Activated T-cell treated with anti-CD3 and anti-CD28 coated beads for 48 hours (primary cell): ENCODE data around the gene OR5B12.
"Not testable (repeated sequence)": the region's sequence is repeated elsewhere in the genome, so short reads cannot be mapped to it uniquely, and the experiment has no call there.

Experiments used
- DNase-seq: peaks from one replicate; pipeline ENCODE4 v3.0.0-alpha.2; 2020; ENCODE audit warnings: low read depth

The OR5B12 gene

GRCh38 chr11:58442136-58442535 lies at the start of gene OR5B12:
TSS of gene OR5B12 (minus strand) at chr11:58442236. CDS start at chr11:58440151, 2,085 bp downstream.
- no peak for DNase-seq

- DNase-seq, result no peak
Observed at GRCh38 chr11:58490827-58491226, 48.8 kb upstream of the OR5B12 start.

GRCh38 chr11:58487170-58487569 lies 45.1 kb upstream of the OR5B12 start:
- DNase-seq, result no peak

GRCh38 chr11:58485961-58486360 lies 43.9 kb upstream of the OR5B12 start:
- DNase-seq, result no peak

GRCh38 chr11:58471892-58472291 lies 29.9 kb upstream of the OR5B12 start:
- no peak for DNase-seq

- no peak for DNase-seq
Observed at GRCh38 chr11:58466293-58466692, 24.3 kb upstream of the OR5B12 start.

- no peak for DNase-seq
Observed at GRCh38 chr11:58465690-58466089, 23.7 kb upstream of the OR5B12 start.

GRCh38 chr11:58451585-58451984 lies 9.5 kb upstream of the OR5B12 start:
- DNase-seq, result no peak

- DNase-seq, result no peak
Observed at GRCh38 chr11:58446294-58446693, 4.3 kb upstream of the OR5B12 start.

- DNase-seq, result no peak
Observed at GRCh38 chr11:58444300-58444699, 2.3 kb upstream of the OR5B12 start.

- DNase-seq, result no peak
Observed at GRCh38 chr11:58438486-58438885, 3.5 kb downstream of the OR5B12 start.

- no peak for DNase-seq
Observed at GRCh38 chr11:58434217-58434616, 7.8 kb downstream of the OR5B12 start.

- no peak for DNase-seq
Observed at GRCh38 chr11:58433638-58434203, 8.3 kb downstream of the OR5B12 start.

- no peak for DNase-seq
Observed at GRCh38 chr11:58429273-58429672, 12.8 kb downstream of the OR5B12 start.

GRCh38 chr11:58428021-58428420 lies 14.0 kb downstream of the OR5B12 start, which contains the start of gene OR5B2:
TSS of gene OR5B2 (minus strand) at chr11:58428121. CDS start at chr11:58423261, 4,860 bp downstream.
- DNase-seq, result no peak

- no peak for DNase-seq
Observed at GRCh38 chr11:58406774-58407173, 35.3 kb downstream of the OR5B12 start, which contains the start of gene OR5B3. TSS of gene OR5B3 (minus strand) at chr11:58406874. CDS start at chr11:58403409, 3,465 bp downstream.

GRCh38 chr11:58399622-58400021 lies 42.4 kb downstream of the OR5B12 start:
- not testable (repeated sequence) for DNase-seq

- DNase-seq, result no peak
Observed at GRCh38 chr11:58395581-58395980, 46.5 kb downstream of the OR5B12 start.

GRCh38 chr11:58394195-58394594 lies 47.8 kb downstream of the OR5B12 start:
- no peak for DNase-seq

GRCh38 chr11:58392746-58393145 lies 49.3 kb downstream of the OR5B12 start:
- no peak for DNase-seq

GRCh38 chr11:58391879-58392278 lies 50.2 kb downstream of the OR5B12 start:
- no peak for DNase-seq

GRCh38 chr11:58390551-58391063 lies 51.4 kb downstream of the OR5B12 start:
- DNase-seq, result no peak
